Left lung (tissue), 10 donors: ENCODE results near the gene RAI14. TPM values are rescaled to one million over a fixed set of nuclear protein-coding genes. Genes with fewer than 3 reads are reported as not detected.
"Not testable (repeated sequence)": the region's sequence is repeated elsewhere in the genome, so short reads cannot be mapped to it uniquely, and the experiment has no call there.

Experiments
- ATAC-seq: fragments of 200-7000 bp; cut with Tn5 transposase; one replicate; pipeline ENCODE4 v1.9.1; 2020; ENCODE audit warnings: moderate library complexity
- DNase-seq, 4 donors: peaks; one replicate each; pipeline ENCODE4 v3.0.0-alpha.2; 2013 to 2020
- H3K27ac ChIP-seq, 2 donors: fragments of 200-600 bp; sonication (generic) in 1 of 2; one replicate each; pipeline versions ENCODE4 v1.5.0 to v1.8.0; 2020 to 2021
- H3K27me3 ChIP-seq, 2 donors: fragments of 200-600 bp; sonication (generic) in 1 of 2; one replicate each; pipeline versions ENCODE4 v1.5.0 to v1.8.0; 2020 to 2021
- H3K36me3 ChIP-seq, 2 donors: fragments of 200-600 bp; sonication (generic) in 1 of 2; one replicate each; pipeline versions ENCODE4 v1.5.0 to v1.8.0; 2020 to 2021
- H3K4me1 ChIP-seq, 2 donors: fragments of 200-600 bp; one replicate each; pipeline ENCODE4 v1.8.0; 2021
- H3K4me3 ChIP-seq, 2 donors: fragments of 200-600 bp; sonication (generic) in 1 of 2; one replicate each; pipeline versions ENCODE4 v1.5.0 to v1.8.0; 2020 to 2021; ENCODE audit warnings: mild to moderate bottlenecking in 1 of 2
- H3K9me3 ChIP-seq, 2 donors: fragments of 200-600 bp; sonication (generic) in 1 of 2; one replicate each; pipeline versions ENCODE4 v1.5.0 to v1.8.0; 2020 to 2021
- intact Hi-C, 2 donors: fragments of 100-400 bp; cut with DNase I; formaldehyde crosslinking; loops; one replicate each; pipeline versions ENCODE4 v1.11.2 to v1.14.2; 2022
- polyA plus RNA-seq, 6 donors: library from polyadenylated mRNA; unstranded; fragments of 120-200 nt; gene quantifications; one replicate each; pipeline ENCODE4 v1.2.1, GENCODE V29; 2013; ENCODE audit not compliant: insufficient read length in 6 of 6
- total RNA-seq, 2 donors: library from RNA; stranded (reverse); fragmentation: NEBNext Ultra II Directional; extraction: Animal tissue kit (Norgen Biotek cat#: 25700); gene quantifications; one replicate each; pipeline ENCODE4 v1.2.1, GENCODE V29; 2021
- TF ChIP-seq, protein P1 (sequence below), 2 donors: fragments of 200-600 bp; sonication (generic) in 1 of 2; IDR thresholded peaks; one replicate each; pipeline versions ENCODE4 v1.5.0 to v1.8.0; 2021; ENCODE audit warnings: antibody characterized with exemption in 2 of 2
- donor health status: DM: no; HTN: yes; CAD: no.
- donor health status: DM: no; HTN: no; CAD: no.

Gene RAI14
- total and polyA plus RNA-seq, 8 donors, result 48.4 to 109 (median 53.8) TPM

- Histone ChIP-seq H3K27me3 (no peaks in the 10 kb centered on the region), H3K36me3 (no peaks in the 10 kb centered on the region), H3K4me1 (peaks cover 0 to 12% of the 10 kb centered on the region in 2 donors), H3K4me3 (no peak overlapping the region), H3K9me3 (no peaks in the 10 kb centered on the region), H3K27ac (no peak overlapping the region)
- TF ChIP-seq, protein P1, sequence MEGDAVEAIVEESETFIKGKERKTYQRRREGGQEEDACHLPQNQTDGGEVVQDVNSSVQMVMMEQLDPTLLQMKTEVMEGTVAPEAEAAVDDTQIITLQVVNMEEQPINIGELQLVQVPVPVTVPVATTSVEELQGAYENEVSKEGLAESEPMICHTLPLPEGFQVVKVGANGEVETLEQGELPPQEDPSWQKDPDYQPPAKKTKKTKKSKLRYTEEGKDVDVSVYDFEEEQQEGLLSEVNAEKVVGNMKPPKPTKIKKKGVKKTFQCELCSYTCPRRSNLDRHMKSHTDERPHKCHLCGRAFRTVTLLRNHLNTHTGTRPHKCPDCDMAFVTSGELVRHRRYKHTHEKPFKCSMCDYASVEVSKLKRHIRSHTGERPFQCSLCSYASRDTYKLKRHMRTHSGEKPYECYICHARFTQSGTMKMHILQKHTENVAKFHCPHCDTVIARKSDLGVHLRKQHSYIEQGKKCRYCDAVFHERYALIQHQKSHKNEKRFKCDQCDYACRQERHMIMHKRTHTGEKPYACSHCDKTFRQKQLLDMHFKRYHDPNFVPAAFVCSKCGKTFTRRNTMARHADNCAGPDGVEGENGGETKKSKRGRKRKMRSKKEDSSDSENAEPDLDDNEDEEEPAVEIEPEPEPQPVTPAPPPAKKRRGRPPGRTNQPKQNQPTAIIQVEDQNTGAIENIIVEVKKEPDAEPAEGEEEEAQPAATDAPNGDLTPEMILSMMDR (IDR thresholded peaks at IDR 0.05), result no peak
- intact Hi-C loops, result no loop called here
- no peak for ATAC-seq
- no peak for DNase-seq
Measured at GRCh38 chr5:34698109-34698419, 41.9 kb downstream of the RAI14 start.

DNA sequence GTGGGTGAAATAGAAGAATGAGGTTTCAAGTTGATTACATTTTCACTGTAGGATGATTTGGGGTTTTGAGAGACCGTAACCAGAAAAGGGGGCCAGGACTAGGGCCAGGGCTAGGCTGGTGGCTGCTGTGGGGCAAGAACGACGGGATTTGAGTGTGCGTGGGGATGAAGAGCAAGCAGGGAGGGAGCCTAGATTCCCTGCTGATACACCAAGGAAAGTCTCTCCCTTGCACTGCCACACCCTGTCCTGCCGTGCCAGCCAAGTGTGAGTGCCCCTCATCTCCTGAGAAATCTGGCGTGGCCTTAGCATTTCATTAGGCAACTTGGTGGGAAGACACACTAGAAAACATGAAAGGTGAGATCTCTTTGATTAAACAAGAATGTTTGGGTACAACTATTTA, 42.6 kb downstream of the RAI14 start:
- no peaks in the 10 kb centered on the region for H3K9me3 ChIP-seq
- DNase-seq (peak in 1 of 4 donors; percentile 50), ATAC-seq (peak; percentile 57)
- TF ChIP-seq, protein P1 (IDR thresholded peaks at IDR 0.05), result no peak
- H3K27ac ChIP-seq, result no peak overlapping the region
- H3K36me3 ChIP-seq, result no peaks in the 10 kb centered on the region
- intact Hi-C loops, result no loop called here
- no peak overlapping the region for H3K4me3 ChIP-seq
- peaks cover 0 to 12% of the 10 kb centered on the region in 2 donors for H3K4me1 ChIP-seq
- no peaks in the 10 kb centered on the region for H3K27me3 ChIP-seq

GRCh38 chr5:34699155-34700077, 43.3 kb downstream of the RAI14 start:
- H3K27ac ChIP-seq, result peak overlapping the region in 1 of 2 donors; percentile 49
- TF ChIP-seq, protein P1 (IDR thresholded peaks at IDR 0.05), result no peak
- H3K27me3 ChIP-seq, result no peaks in the 10 kb centered on the region
- no peaks in the 10 kb centered on the region for H3K9me3 ChIP-seq
- peaks cover 0 to 9% of the 10 kb centered on the region in 2 donors for H3K4me1 ChIP-seq
- peak in 2 of 4 donors; percentile 38 to 55 for DNase-seq
- intact Hi-C loops, result no loop called here
- peak; percentile 92 for ATAC-seq
- H3K4me3 ChIP-seq, result no peak overlapping the region
- no peaks in the 10 kb centered on the region for H3K36me3 ChIP-seq

DNA sequence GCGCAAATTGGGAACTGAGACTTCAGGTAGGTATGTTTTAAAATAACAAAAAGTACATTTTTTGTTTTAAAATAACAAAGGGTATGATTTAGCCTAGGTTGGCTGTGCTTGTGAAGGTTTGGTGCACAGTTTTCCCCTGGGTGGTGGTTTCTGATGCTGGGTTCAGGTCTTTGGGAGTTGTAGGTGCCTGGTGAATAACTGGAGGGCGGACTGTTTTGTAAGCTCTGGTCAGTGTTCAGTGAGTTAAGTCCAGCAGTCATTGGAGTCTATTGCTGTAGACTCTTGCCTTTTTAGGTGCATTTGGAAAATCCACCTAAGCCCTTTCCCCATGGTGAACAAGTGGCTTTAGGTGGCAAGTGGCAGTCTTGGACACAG, 43.9 kb downstream of the RAI14 start:
- ATAC-seq (peak; percentile 11), DNase-seq (no peak)
- TF ChIP-seq, protein P1 (IDR thresholded peaks at IDR 0.05), result no peak
- H3K36me3 ChIP-seq, result no peaks in the 10 kb centered on the region
- no peaks in the 10 kb centered on the region for H3K9me3 ChIP-seq
- peaks cover 0 to 3% of the 10 kb centered on the region in 2 donors for H3K4me1 ChIP-seq
- peak overlapping the region in 1 of 2 donors; percentile 49 for H3K27ac ChIP-seq
- H3K27me3 ChIP-seq, result no peaks in the 10 kb centered on the region
- intact Hi-C loops, result no loop called here
- no peak overlapping the region for H3K4me3 ChIP-seq

GRCh38 chr5:34701442-34701841, 45.3 kb downstream of the RAI14 start:
- H3K9me3 ChIP-seq, intact Hi-C loops, H3K27me3 ChIP-seq, H3K4me1 ChIP-seq, H3K36me3 ChIP-seq, DNase-seq, ATAC-seq, H3K4me3 ChIP-seq, H3K27ac ChIP-seq: not testable (repeated sequence)
